Stimulated activated CD8-positive, alpha-beta memory T cell treated with anti-CD3 and anti-CD28 coated beads, Interleukin-7, amount 100 ng/mL, for 4 hours (primary cell): ENCODE data around the gene YAF2.

ENCODE experiments used
- DNase-seq, 2 donors: peaks; one replicate each; pipeline ENCODE4 v3.0.0-alpha.2; 2020; ENCODE audit warnings: low read depth in 2 of 2

Gene YAF2

DNA sequence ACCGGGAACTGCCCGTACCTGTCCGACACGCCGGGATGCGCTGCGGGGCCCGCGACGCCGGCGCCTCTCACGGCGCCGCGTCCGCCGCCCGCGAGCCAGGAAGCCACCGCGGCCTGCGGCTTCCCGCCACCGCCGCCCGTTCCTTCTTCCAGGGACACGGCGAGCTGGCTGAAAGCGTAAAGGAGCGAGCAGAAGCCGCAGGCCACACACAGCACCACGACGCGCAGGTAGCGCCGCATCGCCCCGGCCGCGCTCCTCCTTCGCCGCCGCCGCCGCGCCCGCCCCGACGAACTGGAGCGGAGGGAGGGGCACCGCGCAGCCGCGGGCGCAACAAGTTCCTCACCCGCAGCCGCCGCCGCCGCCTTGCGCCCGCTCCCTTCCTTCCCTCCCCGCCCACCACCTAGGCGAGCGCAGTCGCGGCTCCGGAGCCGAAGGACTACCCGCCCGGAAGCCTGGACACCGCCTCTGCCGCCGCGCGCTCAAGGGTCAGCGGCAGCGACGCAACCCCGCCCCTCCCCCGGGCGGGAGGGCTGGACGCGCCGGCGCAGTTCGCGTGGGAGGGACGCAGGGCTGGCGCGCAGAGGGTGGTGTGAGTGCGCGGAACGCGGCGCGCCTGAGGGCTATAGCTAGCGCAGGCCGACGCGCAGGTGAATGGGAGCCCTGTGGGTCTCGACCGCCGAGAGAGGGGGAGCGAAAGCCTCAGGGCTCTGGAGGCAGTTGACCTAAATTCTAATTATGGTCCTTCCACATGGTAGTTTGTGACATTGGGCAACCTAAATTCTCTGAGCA, 93.4 kb downstream of the YAF2 start, which contains the start of gene GXYLT1:
TSS of gene GXYLT1 (minus strand) at position 467 of the 789 bp plus-strand sequence. CDS start at position 239, 228 bp downstream.
- peak; percentile 41 to 79 for DNase-seq

DNA sequence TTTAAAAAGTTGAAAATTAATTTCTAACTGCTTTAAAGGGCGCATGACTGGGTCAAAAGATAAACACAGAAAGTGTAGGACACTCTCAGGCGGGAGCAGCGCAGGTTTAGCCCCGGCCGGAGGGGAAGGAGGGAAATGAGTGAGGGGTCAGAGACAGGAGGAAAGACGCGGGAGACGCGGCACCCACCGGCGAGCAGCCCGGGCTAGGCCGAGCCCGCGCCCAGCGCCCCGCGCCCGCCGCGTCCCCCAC, 94.0 kb downstream of the YAF2 start:
- DNase-seq = no peak

GRCh38 chr12:42143452-42144157, 94.4 kb downstream of the YAF2 start:
- no peak for DNase-seq

DNA sequence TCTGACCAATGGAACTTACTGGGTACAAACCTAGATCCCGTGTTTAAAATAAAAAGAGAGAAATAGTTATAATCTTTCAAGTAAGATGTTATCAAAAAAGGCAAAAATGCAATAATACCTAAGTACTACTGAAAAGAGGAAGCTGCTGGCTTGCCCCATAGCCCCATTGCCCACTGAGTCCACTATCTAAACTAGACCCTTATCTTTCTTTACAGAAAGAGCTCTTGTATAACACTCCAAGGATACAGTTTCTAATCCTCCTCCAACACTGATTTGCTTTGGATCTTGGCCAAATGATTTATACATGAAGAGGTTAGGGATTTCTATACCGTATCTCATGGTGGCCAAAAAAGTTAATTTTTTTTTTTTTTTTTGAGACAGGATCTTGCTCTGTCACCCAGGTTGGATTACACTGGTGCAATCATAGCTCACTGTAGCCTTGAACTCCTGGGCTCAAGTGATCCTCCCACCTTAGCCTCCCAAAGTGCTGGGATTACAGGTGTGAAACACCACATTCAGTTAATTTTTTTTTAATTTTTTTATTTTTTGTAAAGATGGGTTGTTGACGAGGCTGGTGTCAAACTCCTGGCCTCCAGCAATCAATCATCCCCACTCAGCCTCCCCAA, 96.0 kb downstream of the YAF2 start:
- no peak for DNase-seq

DNA sequence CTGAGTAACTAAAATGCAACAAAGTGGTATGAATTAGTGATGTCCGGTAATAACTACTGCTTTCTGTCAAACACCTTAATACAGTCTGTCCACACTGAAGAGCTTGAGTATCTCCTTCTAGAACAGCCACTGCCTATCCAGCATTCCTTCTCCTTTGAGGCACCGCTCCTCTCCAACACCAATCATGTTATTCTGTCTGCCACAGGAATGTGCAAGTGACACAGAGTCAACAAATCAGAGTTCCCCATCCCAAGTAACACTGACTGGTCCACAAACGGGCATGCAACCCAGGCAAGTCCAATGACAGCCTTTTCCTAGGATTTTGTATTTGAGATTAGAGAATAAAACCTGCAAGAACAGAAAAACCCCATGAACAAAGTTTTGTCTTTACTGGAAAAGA, 97.1 kb downstream of the YAF2 start:
- no peak for DNase-seq

DNA sequence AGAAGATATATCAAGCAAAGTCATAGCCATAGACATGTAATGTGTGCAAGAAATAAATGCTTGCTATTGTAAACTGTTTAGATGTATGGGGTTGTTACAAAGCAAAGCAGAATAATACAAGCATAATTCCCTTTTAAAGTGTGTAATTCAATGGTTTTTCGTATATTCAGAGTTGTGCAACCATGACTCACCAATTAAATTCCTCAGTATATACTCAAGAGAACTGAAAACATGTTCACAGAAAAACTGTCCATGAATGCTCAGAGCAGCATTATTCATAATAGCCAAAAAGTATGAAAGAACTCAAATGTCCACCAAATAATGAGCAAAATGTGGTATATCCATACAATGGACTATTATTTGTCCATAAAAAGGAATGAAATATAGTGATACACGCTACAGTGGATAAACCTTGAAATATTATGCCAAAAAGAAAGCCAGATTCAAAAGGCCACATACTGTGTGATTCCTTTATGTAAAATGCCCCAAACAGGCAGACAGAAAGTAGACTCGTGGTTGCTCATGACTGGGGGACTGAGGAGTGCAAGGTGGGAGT, 102.7 kb downstream of the YAF2 start:
- no peak for DNase-seq

- DNase-seq = no peak
These were observed 107.2 kb downstream of the YAF2 start for GRCh38 chr12:42130672-42131402.

DNA sequence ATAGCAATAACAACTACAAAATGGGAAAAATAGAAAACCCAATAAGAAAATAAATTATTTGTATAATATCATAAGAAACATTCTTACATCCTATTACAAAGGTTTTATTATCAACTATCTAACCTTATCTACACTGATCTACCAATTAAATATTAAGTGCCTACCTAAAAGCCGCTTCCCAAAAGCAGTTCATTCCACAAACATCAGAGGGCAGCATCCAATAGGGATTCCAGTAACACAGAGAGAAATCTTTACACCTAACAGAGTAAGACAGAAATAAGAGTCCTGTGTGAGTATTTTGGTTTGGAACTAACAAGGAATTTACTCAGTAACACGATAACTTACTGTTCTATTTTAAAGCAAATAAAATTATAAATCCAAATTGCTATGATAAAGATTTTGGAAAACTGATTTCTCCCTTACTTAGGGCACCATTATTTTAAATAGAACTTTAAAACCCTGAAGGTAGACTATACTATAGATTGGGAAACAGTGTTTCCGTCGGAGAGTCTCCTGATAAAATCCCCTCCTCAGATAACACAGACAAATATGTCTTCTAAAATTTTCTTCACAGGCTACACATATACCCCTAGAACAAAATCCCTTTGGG, 108.3 kb downstream of the YAF2 start:
- DNase-seq = no peak

DNA sequence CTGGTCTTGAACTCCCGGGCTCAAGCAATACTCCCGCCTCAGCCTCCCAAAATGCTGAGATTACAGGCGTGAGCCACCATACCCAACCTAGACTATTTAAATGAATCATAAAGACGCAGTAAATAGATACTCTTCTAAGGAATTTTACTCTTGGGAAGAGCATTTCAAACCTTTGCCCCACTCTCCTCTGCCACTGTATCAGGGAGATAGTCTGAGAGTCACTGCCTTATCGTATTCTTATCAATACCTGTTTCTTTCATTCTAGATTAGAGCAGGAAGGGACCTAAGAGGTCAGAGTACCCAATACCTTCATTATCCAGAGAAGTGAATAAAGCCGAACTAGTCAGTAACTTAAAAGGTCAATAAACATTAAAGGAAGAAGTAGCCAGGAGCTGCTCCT, 109.2 kb downstream of the YAF2 start:
- DNase-seq = no peak

- no peak for DNase-seq
These were observed 109.7 kb downstream of the YAF2 start for GRCh38 chr12:42128327-42128726.

GRCh38 chr12:42126963-42127362, 111.1 kb downstream of the YAF2 start:
- no peak for DNase-seq

DNA sequence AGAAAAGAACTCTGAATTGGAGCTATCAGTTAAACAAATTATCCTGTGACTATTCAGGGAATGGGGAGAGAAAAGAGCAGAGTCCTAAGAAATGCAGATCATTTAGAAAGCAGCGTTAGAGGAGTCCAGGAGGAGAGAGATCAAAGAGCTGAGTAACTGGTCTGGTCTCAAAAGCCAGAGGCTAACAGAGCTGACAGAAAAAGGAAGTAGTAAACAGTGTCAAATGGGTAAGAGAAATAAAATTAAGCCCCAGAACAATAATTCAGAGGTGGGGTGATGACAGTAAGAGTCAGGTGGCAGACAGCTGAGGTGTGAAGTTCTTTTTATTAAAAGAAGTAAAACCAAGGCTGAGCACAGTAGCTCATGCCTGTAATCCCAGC, 112.7 kb downstream of the YAF2 start:
- no peak for DNase-seq

DNA sequence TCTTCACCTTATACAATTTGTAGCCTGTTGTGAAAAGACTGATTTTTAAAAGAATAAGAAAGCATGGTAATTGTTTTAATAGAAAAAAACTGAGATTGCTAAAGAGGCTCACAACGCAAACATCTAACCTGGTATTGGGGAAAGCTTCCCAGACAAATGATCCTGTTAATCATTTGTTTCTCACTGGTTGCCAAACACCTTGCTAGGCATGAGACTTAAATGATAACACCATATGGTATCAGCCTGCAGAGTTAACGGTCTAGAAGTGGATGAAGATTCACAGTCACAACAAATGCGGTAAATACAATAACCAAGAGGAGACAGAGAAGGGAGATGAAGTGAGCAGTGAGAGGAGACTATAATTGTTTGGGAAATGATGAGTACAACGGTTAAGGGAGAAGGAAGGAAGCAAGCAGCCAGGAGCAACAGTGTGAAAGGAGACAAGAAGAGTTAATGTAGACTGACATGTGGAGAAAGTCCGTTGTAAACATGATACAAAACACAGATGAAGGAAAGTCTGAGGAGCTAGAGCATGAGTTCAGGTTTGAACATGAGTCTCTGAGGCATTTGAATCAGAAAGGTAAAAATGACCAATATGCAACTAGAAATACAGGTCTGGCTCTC, 113.2 kb downstream of the YAF2 start:
- DNase-seq = no peak

DNA sequence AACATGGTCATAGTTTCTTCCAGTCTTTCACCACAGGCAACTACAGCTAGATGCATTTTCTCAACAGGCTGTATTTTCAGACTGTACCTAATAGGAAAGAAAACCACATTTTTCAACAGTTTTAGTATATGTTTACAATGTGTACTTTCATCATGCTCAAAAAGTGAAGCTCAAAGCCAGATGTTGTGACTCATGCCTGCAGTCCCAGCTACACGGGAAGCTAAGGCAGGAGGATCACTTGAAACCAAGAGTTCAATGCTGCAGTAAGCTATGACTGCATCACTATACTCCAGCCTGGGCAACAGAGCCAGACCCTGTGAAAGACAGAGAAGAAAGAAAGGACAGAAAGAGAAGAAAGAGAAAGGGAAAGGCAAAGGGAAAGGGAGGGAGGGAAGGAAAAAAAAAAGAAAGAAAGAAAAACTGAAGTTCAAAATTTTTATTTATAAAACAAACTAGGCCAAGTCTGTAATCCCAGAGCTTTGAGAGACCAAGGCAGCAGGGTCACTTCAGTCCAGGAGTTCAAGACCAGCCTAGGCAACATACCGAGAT, 118.9 kb downstream of the YAF2 start:
- DNase-seq = no peak

- DNase-seq = no peak
These were observed 119.7 kb downstream of the YAF2 start for GRCh38 chr12:42118136-42118879.

DNA sequence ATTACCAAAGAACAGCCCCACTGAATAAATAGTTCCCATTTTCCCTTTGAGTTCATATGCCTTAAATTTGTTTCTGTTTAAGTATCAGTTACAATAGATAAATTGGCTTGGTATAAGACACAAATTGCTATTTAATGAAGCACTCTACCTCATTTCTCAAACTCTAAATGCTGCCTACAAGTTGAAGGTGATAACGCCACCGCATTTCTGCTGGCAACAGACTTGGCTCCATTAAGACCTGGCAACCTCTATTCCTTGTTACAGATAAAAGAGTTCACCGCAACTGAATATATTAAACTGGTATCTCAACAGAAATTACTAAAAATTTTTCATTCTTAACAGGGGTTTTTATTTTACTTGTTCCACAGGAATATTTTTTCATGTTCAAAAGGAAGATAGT, 129.0 kb downstream of the YAF2 start:
- no peak for DNase-seq
